H1 (cell line): ENCODE data around the gene TUT4. TPM values are rescaled to one million over a fixed set of nuclear protein-coding genes. Genes with fewer than 3 reads are reported as not detected.

ENCODE experiments used
- CTCF ChIA-PET: fragments of 300-600 bp; sonication (Branson Sonifier 250); formaldehyde crosslinking; loops from one replicate; lab custom pipeline; 2021; ENCODE audit not compliant: partially characterized antibody; lab: Charles Lee
- POLR2A ChIA-PET: fragments of 300-600 bp; sonication (Branson Sonifier 250); formaldehyde crosslinking; loops from one replicate; lab custom pipeline; 2021; ENCODE audit warnings: inconsistent platforms; ENCODE audit not compliant: partially characterized antibody; lab: Charles Lee
- DNase-seq, 2 experiments: peaks; one replicate each; pipeline versions ENCODE4 v3.0.0 to v3.0.0-alpha.2; 2010 to 2022; ENCODE audit warnings: low spot score in 2 of 2, low read depth in 1 of 2, mixed read lengths in 1 of 2
- FAIRE-seq: peaks from 2 replicates; lab custom pipeline; 2011; peaks lifted over from hg19 to GRCh38; lab: Jason Lieb, UNC
- H2AFZ ChIP-seq: 2 replicates; pipeline ENCODE4 v1.8.1; 2012; ENCODE audit warnings: low read length, inconsistent platforms
- H2AK5ac ChIP-seq: 2 replicates; pipeline ENCODE4 v1.6.1; 2013; ENCODE audit warnings: low read depth, low read length
- H2BK120ac ChIP-seq: replicated peaks from 2 replicates; pipeline ENCODE3; 2013; ENCODE audit warnings: low read depth, low read length, inconsistent platforms
- H2BK12ac ChIP-seq: 2 replicates; pipeline ENCODE4 v1.6.1; 2013; ENCODE audit warnings: low read depth, low read length
- H2BK15ac ChIP-seq: 2 replicates; pipeline ENCODE4 v1.6.1; 2013; ENCODE audit warnings: low read length
- H2BK20ac ChIP-seq: 2 replicates; pipeline ENCODE4 v1.6.1; 2013; ENCODE audit warnings: low read length
- H2BK5ac ChIP-seq: 2 replicates; pipeline ENCODE4 v1.6.1; 2013; ENCODE audit warnings: low read depth, low read length
- H3K14ac ChIP-seq: 2 replicates; pipeline ENCODE4 v1.6.1; 2013; ENCODE audit warnings: inconsistent platforms; ENCODE audit not compliant: insufficient read length
- H3K18ac ChIP-seq: 2 replicates; pipeline ENCODE4 v1.6.1; 2013; ENCODE audit warnings: low read length; ENCODE audit errors: extremely low read depth
- H3K23ac ChIP-seq: 2 replicates; pipeline ENCODE4 v1.6.1; 2013; ENCODE audit warnings: inconsistent platforms; ENCODE audit not compliant: insufficient read length
- H3K23me2 ChIP-seq: 2 replicates; pipeline ENCODE4 v1.6.1; 2013; ENCODE audit warnings: low read depth, low read length
- H3K27ac ChIP-seq: 2 replicates; pipeline ENCODE4 v1.6.1; 2011; ENCODE audit warnings: low read depth, low read length, inconsistent platforms
- H3K27me3 ChIP-seq, 4 experiments: replicated peaks in 1 of 4; 1 replicate in 1 of 4; 2 replicates in 3 of 4; pipeline versions ENCODE4 v1.6.1 to v1.8.1; 2011 to 2013; ENCODE audit warnings: low read length in 3 of 4, mild to moderate bottlenecking in 3 of 4, inconsistent platforms in 2 of 4, mixed read lengths in 2 of 4, moderate library complexity in 1 of 4; ENCODE audit not compliant: control insufficient read depth in 3 of 4, insufficient read depth in 3 of 4; ENCODE audit errors: extremely low read depth in 1 of 4
- H3K36me3 ChIP-seq, 4 experiments: 2 replicates each; pipeline versions ENCODE4 v1.6.1 to v1.8.1; 2011 to 2013; ENCODE audit warnings: mild to moderate bottlenecking in 4 of 4, low read length in 3 of 4, moderate library complexity in 2 of 4, control low read depth in 1 of 4, inconsistent platforms in 1 of 4; ENCODE audit not compliant: insufficient read depth in 4 of 4, control insufficient read depth in 2 of 4
- H3K4ac ChIP-seq: replicated peaks from 2 replicates; pipeline ENCODE3; 2013; ENCODE audit warnings: low read length, low read depth, mixed read lengths, inconsistent platforms; ENCODE audit not compliant: insufficient read length
- H3K4me1 ChIP-seq, 4 experiments: replicated peaks in 1 of 4; 1 replicate in 1 of 4; 2 replicates in 3 of 4; pipeline versions ENCODE4 v1.6.1 to v1.8.1; 2011 to 2013; ENCODE audit warnings: low read length in 3 of 4, inconsistent platforms in 2 of 4, mixed read lengths in 1 of 4; ENCODE audit not compliant: insufficient read depth in 4 of 4, control insufficient read depth in 3 of 4
- H3K4me2 ChIP-seq, 2 experiments: 2 replicates each; pipeline versions ENCODE4 v1.6.1 to v1.8.1; 2011 to 2013; ENCODE audit warnings: low read depth in 2 of 2, low read length in 2 of 2, control low read depth in 1 of 2, inconsistent platforms in 1 of 2, mild to moderate bottlenecking in 1 of 2; ENCODE audit not compliant: insufficient read depth in 1 of 2
- H3K4me3 ChIP-seq, 4 experiments: fragments of 200-600, 300-600 bp in 1 of 4; sonication (generic), shearing (Covaris generic), sonication (Bioruptor Twin) in 1 of 4; 2 replicates each; pipeline versions ENCODE4 v1.5.1 to v1.8.1; 2011 to 2016; ENCODE audit warnings: low read length in 4 of 4, low read depth in 3 of 4, control low read depth in 2 of 4, inconsistent platforms in 2 of 4, mild to moderate bottlenecking in 2 of 4, mixed read lengths in 1 of 4, moderate library complexity in 1 of 4; ENCODE audit not compliant: insufficient read depth in 2 of 4; ENCODE audit errors: extremely low read depth in 1 of 4
- H3K56ac ChIP-seq: replicated peaks from 2 replicates; pipeline ENCODE3; 2013; ENCODE audit warnings: low read depth, mild to moderate bottlenecking, mixed read lengths, low read length, inconsistent platforms; ENCODE audit not compliant: insufficient read length
- H3K79me1 ChIP-seq: 2 replicates; pipeline ENCODE4 v1.6.1; 2013; ENCODE audit warnings: low read depth, low read length, control low read depth
- H3K79me2 ChIP-seq, 2 experiments: 2 replicates each; pipeline versions ENCODE4 v1.6.1 to v1.8.1; 2012 to 2013; ENCODE audit warnings: low read length in 2 of 2, mild to moderate bottlenecking in 2 of 2, inconsistent platforms in 1 of 2; ENCODE audit not compliant: insufficient read depth in 2 of 2, control insufficient read depth in 1 of 2
- H3K9ac ChIP-seq, 4 experiments: replicated peaks in 1 of 4; 1 replicate in 1 of 4; 2 replicates in 3 of 4; pipeline versions ENCODE4 v1.6.1 to v1.8.1; 2011 to 2013; ENCODE audit warnings: low read depth in 3 of 4, low read length in 3 of 4, control low read depth in 2 of 4, mild to moderate bottlenecking in 2 of 4, moderate library complexity in 2 of 4, inconsistent platforms in 1 of 4; ENCODE audit errors: extremely low read depth in 1 of 4
- H3K9me3 ChIP-seq, 2 experiments: 2 replicates each; pipeline versions ENCODE4 v1.6.1 to v1.8.1; 2012 to 2013; ENCODE audit warnings: mild to moderate bottlenecking in 2 of 2, moderate library complexity in 2 of 2, control low read depth in 1 of 2, inconsistent platforms in 1 of 2, low read depth in 1 of 2, low read length in 1 of 2, mixed read lengths in 1 of 2; ENCODE audit not compliant: insufficient read depth in 2 of 2
- H4K20me1 ChIP-seq, 2 experiments: replicated peaks in 1 of 2; 2 replicates each; pipeline versions ENCODE3 to v1.8.1; 2011 to 2013; ENCODE audit warnings: inconsistent platforms in 2 of 2, low read length in 2 of 2, mild to moderate bottlenecking in 1 of 2; ENCODE audit not compliant: insufficient read depth in 2 of 2, control insufficient read depth in 1 of 2
- H4K5ac ChIP-seq: 2 replicates; pipeline ENCODE4 v1.6.1; 2013; ENCODE audit warnings: low read length, low read depth, mixed read lengths, inconsistent platforms; ENCODE audit not compliant: insufficient read length
- H4K8ac ChIP-seq: 2 replicates; pipeline ENCODE4 v1.8.0; 2013; ENCODE audit warnings: mild to moderate bottlenecking, moderate library complexity, low read length, inconsistent platforms; ENCODE audit not compliant: insufficient read depth; ENCODE audit errors: extremely low read depth
- H4K91ac ChIP-seq: replicated peaks from 2 replicates; pipeline ENCODE3; 2013; ENCODE audit warnings: low read length, mixed read lengths, inconsistent platforms; ENCODE audit not compliant: insufficient read length
- ATF3 ChIP-seq: IDR thresholded peaks from 2 replicates; pipeline ENCODE4 v1.6.1; 2011; ENCODE audit warnings: low read depth, mild to moderate bottlenecking, low read length; ENCODE audit not compliant: insufficient read depth
- EP300 ChIP-seq, 2 experiments: IDR thresholded peaks; 1 replicate in 1 of 2; 2 replicates in 1 of 2; pipeline ENCODE4 v1.6.1; 2011 to 2012; ENCODE audit warnings: low read depth in 2 of 2, low read length in 2 of 2, mild to moderate bottlenecking in 2 of 2, borderline replicate concordance in 1 of 2, inconsistent platforms in 1 of 2, moderate library complexity in 1 of 2
- MAFK ChIP-seq: IDR thresholded peaks from 2 replicates; pipeline ENCODE4 v1.6.1; 2012; ENCODE audit warnings: low read depth, mild to moderate bottlenecking, improper control_type of control experiment, low read length
- NRF1 ChIP-seq: IDR thresholded peaks from 2 replicates; pipeline ENCODE4 v1.6.1; 2011; ENCODE audit warnings: mild to moderate bottlenecking, low read depth, low read length, improper control_type of control experiment
- RFX5 ChIP-seq: IDR thresholded peaks from 2 replicates; pipeline ENCODE4 v1.6.1; 2011; ENCODE audit warnings: low read depth, low read length, improper control_type of control experiment, borderline replicate concordance
- SP2 ChIP-seq: IDR thresholded peaks from 2 replicates; pipeline ENCODE4 v1.6.1; 2012; ENCODE audit warnings: mild to moderate bottlenecking, low read length, inconsistent platforms
- WGBS, 2 experiments: shearing (Covaris generic) in 1 of 2; methylation state at CpG; one replicate each; pipeline versions ENCODE4 v1.1.6 to v1.1.7; 2013 to 2015; ENCODE audit warnings: low lambda C conversion rate in 2 of 2, mixed read lengths in 2 of 2, inconsistent platforms in 1 of 2, low coverage in 1 of 2, missing lambda C conversion rate in 1 of 2; ENCODE audit not compliant: insufficient replicate concordance in 2 of 2, insufficient coverage in 1 of 2, insufficient read length in 1 of 2; ENCODE audit errors: extremely low coverage in 1 of 2, missing lambda C conversion rate in 1 of 2; 5-methylcytosine and 5-hydroxymethylcytosine counted together
- polyA plus RNA-seq, 7 experiments: library from polyadenylated mRNA; depleted of rRNA in 3 of 7; stranded (reverse) in 5 of 7; unstranded in 2 of 7; fragments of >200 nt in 5 of 7; fragments of 200-250 nt in 2 of 7; gene quantifications; 1 replicate in 5 of 7; 2 replicates in 1 of 7; 4 replicates in 1 of 7; pipeline versions ENCODE4 v1.2.1 to v1.2.3, GENCODE V29; 2011 to 2013; ENCODE audit warnings: missing spikeins in 2 of 7, mixed read lengths in 2 of 7
- total RNA-seq: library from RNA; stranded (reverse); fragmentation: NEBNext Ultra II Directional; extraction: Animal tissue kit (Norgen Biotek cat#: 25700); gene quantifications from 2 replicates; pipeline ENCODE4 v1.2.1, GENCODE V29; 2021

The TUT4 gene
- total and polyA plus RNA-seq, 2 of the 8 experiments (the other 6 are each of a cell fraction or from before 2014, with no cell fraction given) = 54.5 to 63.3 TPM

GRCh38 chr1:52593495-52593894 is 40.6 kb upstream of the TUT4 start:
- no peak overlapping the region for H3K4me3 ChIP-seq
- DNase-seq (no peak), FAIRE-seq (no peak)
- no peak overlapping the region for H2BK120ac ChIP-seq
- H3K79me1 ChIP-seq = no peaks in the 10 kb centered on the region
- no peak overlapping the region for H4K91ac ChIP-seq
- no peak overlapping the region for H2AK5ac ChIP-seq
- WGBS, 2 experiments = 84% methylated on average over 1 of the region's 1 CpG; no CpG with 5 or more reads in 1 of the 2 experiments
- H3K23me2 ChIP-seq = no peaks in the 10 kb centered on the region
- no peak overlapping the region for H2BK20ac ChIP-seq
- peaks cover 0 to 7% (median 2%) of the 10 kb centered on the region in 4 experiments; a peak in 4 of 7 replicates for H3K4me1 ChIP-seq
- no peak overlapping the region for H2BK5ac ChIP-seq
- H3K23ac ChIP-seq = no peak overlapping the region
- H3K14ac ChIP-seq = no peak overlapping the region
- ChIA-PET POLR2A (interaction anchor here (1.5 kb wide), 1 partner anchor 190 kb away, joined by 5 read pairs; the partner anchor contains the start of genes ORC1 and PRPF38A), CTCF (interaction anchor here (0.8 to 2.1 kb wide), 6 partner anchors 11 to 106 kb away, joined by 3 to 7 read pairs (median 4); partner anchors contain the start of gene SHISAL2A)
- no peaks in the 10 kb centered on the region for H3K79me2 ChIP-seq
- H4K20me1 ChIP-seq = no peaks in the 10 kb centered on the region
- no peak overlapping the region for H3K27ac ChIP-seq
- H2BK12ac ChIP-seq = no peak overlapping the region
- no peak overlapping the region for H2BK15ac ChIP-seq
- H3K18ac ChIP-seq = no peak overlapping the region
- no peak overlapping the region for H4K5ac ChIP-seq
- H3K56ac ChIP-seq = no peak overlapping the region
- no peak overlapping the region for H2AFZ ChIP-seq
- no peak overlapping the region for H3K4me2 ChIP-seq
- H3K27me3 ChIP-seq = 0 out of 7 replicates have a peak, but pooled peaks cover 0 to 2% (median 0%) of the 10 kb centered on the region in 4 experiments
- no peaks in the 10 kb centered on the region for H3K36me3 ChIP-seq
- no peak overlapping the region for H3K4ac ChIP-seq
- H4K8ac ChIP-seq = no peak overlapping the region
- H3K9me3 ChIP-seq = no peaks in the 10 kb centered on the region
- H3K9ac ChIP-seq = no peak overlapping the region
- no peak for TF ChIP-seq EP300 (IDR thresholded peaks at IDR 0.05; ENCODE audit: borderline replicate concordance in 1 of 2, low read depth in 2 of 2, low read length in 2 of 2)
- no peak for TF ChIP-seq NRF1
- no peak for TF ChIP-seq ATF3
- TF ChIP-seq SP2 = no peak
- TF ChIP-seq RFX5 = no peak
- no peak for TF ChIP-seq MAFK
